Amniotic stem cell (primary cell): Measurements from ENCODE around the gene DNTTIP2.
A peak's percentile ranks its signal among the peaks of the same experiment; 100 is the strongest.
"Not testable (repeated sequence)": the region's sequence is repeated elsewhere in the genome, so short reads cannot be mapped to it uniquely, and the experiment has no call there.

Experiments used
- DNase-seq: peaks from one replicate; lab custom pipeline; 2025; lab: John Stamatoyannopoulos, UW

The DNTTIP2 gene

GRCh38 chr1:93874025-93874651, 4.9 kb downstream of the DNTTIP2 start:
- DNase-seq = peak; percentile 8

- no peak for DNase-seq
These were observed 7.6 kb downstream of the DNTTIP2 start for GRCh38 chr1:93871366-93871765.

GRCh38 chr1:93869653-93870052, 9.4 kb downstream of the DNTTIP2 start:
- no peak for DNase-seq

GRCh38 chr1:93868492-93868891, 10.5 kb downstream of the DNTTIP2 start:
- DNase-seq = not testable (repeated sequence)

GRCh38 chr1:93865253-93865652, 13.8 kb downstream of the DNTTIP2 start:
- DNase-seq = no peak

- DNase-seq = no peak
These were observed 14.8 kb downstream of the DNTTIP2 start for GRCh38 chr1:93864175-93864574.

- DNase-seq = not testable (repeated sequence)
These were observed 21.4 kb downstream of the DNTTIP2 start for GRCh38 chr1:93857653-93858052.

GRCh38 chr1:93855983-93856382, 23.0 kb downstream of the DNTTIP2 start:
- DNase-seq = not testable (repeated sequence)

- DNase-seq = no peak
These were observed 25.1 kb downstream of the DNTTIP2 start for GRCh38 chr1:93853940-93854339.

GRCh38 chr1:93851878-93852277, 27.1 kb downstream of the DNTTIP2 start:
- no peak for DNase-seq

- no peak for DNase-seq
These were observed 27.7 kb downstream of the DNTTIP2 start for GRCh38 chr1:93851327-93851712.

- DNase-seq = not testable (repeated sequence)
These were observed 28.2 kb downstream of the DNTTIP2 start for GRCh38 chr1:93850687-93851326.

GRCh38 chr1:93848350-93848883, 30.6 kb downstream of the DNTTIP2 start:
- DNase-seq = no peak

- peak; percentile 75 for DNase-seq
These were observed 31.2 kb downstream of the DNTTIP2 start for GRCh38 chr1:93847811-93848288.

- DNase-seq = peak; percentile 54
These were observed 31.8 kb downstream of the DNTTIP2 start for GRCh38 chr1:93846992-93847810.

GRCh38 chr1:93846206-93846991, 32.6 kb downstream of the DNTTIP2 start:
- peak; percentile 85 for DNase-seq

GRCh38 chr1:93845538-93846205, 33.3 kb downstream of the DNTTIP2 start:
- DNase-seq = peak; percentile 68

- DNase-seq = peak; percentile 56
These were observed 34.6 kb downstream of the DNTTIP2 start for GRCh38 chr1:93844262-93845045.

GRCh38 chr1:93842750-93843500, 36.1 kb downstream of the DNTTIP2 start:
- no peak for DNase-seq

- DNase-seq = no peak
These were observed 37.2 kb downstream of the DNTTIP2 start for GRCh38 chr1:93841771-93842170.
